ENCODE data around the gene HDAC9.

DNA sequence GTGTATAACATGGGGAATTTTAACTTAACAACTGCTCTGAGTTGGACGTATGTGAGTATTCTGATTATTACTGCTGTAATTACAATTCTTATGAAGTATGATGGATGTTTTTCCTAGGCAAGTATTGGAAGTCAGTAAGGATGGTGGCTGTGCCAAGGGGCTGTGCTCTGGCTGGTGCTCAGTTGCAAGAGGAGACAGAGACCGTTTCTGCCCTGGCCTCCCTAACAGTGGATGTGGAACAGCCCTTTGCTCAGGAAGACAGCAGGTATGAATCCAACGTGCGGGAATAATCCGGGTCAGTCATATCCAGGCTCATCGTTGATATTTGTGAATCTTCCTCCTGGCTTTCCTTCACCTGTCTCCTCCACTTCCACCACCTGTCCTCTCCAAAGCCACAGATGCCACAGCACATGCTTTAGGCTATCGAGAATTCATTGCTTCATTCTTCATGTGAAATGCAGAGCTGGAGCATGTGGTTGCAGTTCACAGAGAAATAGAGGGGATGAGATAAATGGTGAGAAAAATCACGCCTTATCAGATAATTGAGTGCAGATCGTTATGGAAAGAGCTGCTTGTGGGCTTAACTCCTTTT, 480.2 kb downstream of the HDAC9 start:
- TF ChIP-seq ZNF138 (tag by site-specific recombination; IDR thresholded peaks at IDR 0.05; ENCODE audit: borderline replicate concordance) (no peak), CTCF (tag by site-specific recombination; IDR thresholded peaks at IDR 0.05) (no peak)
